SK-N-SH treated with all-trans-retinoic acid at 6 μM for 48 hours (cell line): ENCODE results near the gene NUP133.

Experiments
- ATAC-seq: fragments of 200-7000 bp; cut with Tn5 transposase; 3 replicates; pipeline ENCODE4 v1.9.1; 2020; ENCODE audit warnings: mild to moderate bottlenecking, moderate library complexity
- ARNTL ChIP-seq: fragments of 450-650 bp; formaldehyde crosslinking; IDR thresholded peaks from 2 replicates; pipeline ENCODE4 v1.5.0; 2020; ENCODE audit warnings: low read depth, mild to moderate bottlenecking, moderate library complexity, borderline replicate concordance
- BACH2 ChIP-seq: fragments of 250-450 bp; sonication (Bioruptor Pico); IDR thresholded peaks from 2 replicates; pipeline ENCODE4 v1.9.0; 2021; ENCODE audit warnings: mild to moderate bottlenecking, borderline replicate concordance
- CSDC2 ChIP-seq: fragments of 250-450 bp; sonication (Bioruptor Pico); IDR thresholded peaks from 2 replicates; pipeline ENCODE4 v1.5.0; 2020; ENCODE audit warnings: mild to moderate bottlenecking, moderate library complexity
- ESRRG ChIP-seq: fragments of 250-450 bp; sonication (Bioruptor Pico); IDR thresholded peaks from 2 replicates; pipeline ENCODE4 v1.6.1; 2021; ENCODE audit warnings: mild to moderate bottlenecking
- GLIS3 ChIP-seq: fragments of 250-450 bp; sonication (Bioruptor Pico); IDR thresholded peaks from 2 replicates; pipeline ENCODE4 v1.5.0; 2020; ENCODE audit warnings: mild to moderate bottlenecking, moderate library complexity
- ISL1 ChIP-seq: fragments of 250-450 bp; sonication (Bioruptor Pico); IDR thresholded peaks from 2 replicates; pipeline ENCODE4 v2.1.2; 2022; ENCODE audit warnings: mild to moderate bottlenecking, moderate library complexity
- OSR1 ChIP-seq: fragments of 250-450 bp; sonication (Bioruptor Pico); IDR thresholded peaks from 2 replicates; pipeline ENCODE4 v1.8.0; 2022; ENCODE audit warnings: moderate library complexity, mild to moderate bottlenecking, inconsistent platforms
- PPARA ChIP-seq: fragments of 250-450 bp; sonication (Bioruptor Pico); IDR thresholded peaks from 2 replicates; pipeline ENCODE4 v1.5.0; 2020; ENCODE audit warnings: mild to moderate bottlenecking, borderline replicate concordance
- RARB ChIP-seq: fragments of 250-450 bp; sonication (Bioruptor Pico); IDR thresholded peaks from 2 replicates; pipeline ENCODE4 v1.8.0; 2021; ENCODE audit warnings: mild to moderate bottlenecking, moderate library complexity
- SNAI2 ChIP-seq: fragments of 250-450 bp; sonication (Bioruptor Pico); IDR thresholded peaks from 2 replicates; pipeline ENCODE4 v1.5.0; 2020; ENCODE audit warnings: mild to moderate bottlenecking, moderate library complexity
- TCF4 ChIP-seq: fragments of 250-450 bp; sonication (Bioruptor Pico); IDR thresholded peaks from 2 replicates; pipeline ENCODE4 v1.8.0; 2021; ENCODE audit warnings: mild to moderate bottlenecking, moderate library complexity, borderline replicate concordance
- TOX ChIP-seq: fragments of 250-450 bp; sonication (Bioruptor Pico); IDR thresholded peaks from 2 replicates; pipeline ENCODE4 v1.8.0; 2021; ENCODE audit warnings: mild to moderate bottlenecking, moderate library complexity, borderline replicate concordance
- ZC3H10 ChIP-seq: fragments of 250-450 bp; sonication (Bioruptor Pico); IDR thresholded peaks from 2 replicates; pipeline ENCODE4 v1.5.1; 2021; ENCODE audit warnings: mild to moderate bottlenecking, moderate library complexity
- ZFP3 ChIP-seq: fragments of 250-450 bp; sonication (Bioruptor Pico); IDR thresholded peaks from 2 replicates; pipeline ENCODE4 v1.5.0; 2020; ENCODE audit warnings: mild to moderate bottlenecking, moderate library complexity
- ZNF565 ChIP-seq: fragments of 450-650 bp; formaldehyde crosslinking; conservative IDR thresholded peaks from 2 replicates; pipeline ENCODE4 v1.5.0; 2020; ENCODE audit warnings: low read depth, mild to moderate bottlenecking, moderate library complexity
- ZNF70 ChIP-seq: fragments of 450-650 bp; formaldehyde crosslinking; IDR thresholded peaks from 2 replicates; pipeline ENCODE4 v1.5.0; 2020; ENCODE audit warnings: mild to moderate bottlenecking, moderate library complexity
- ZNF8 ChIP-seq: fragments of 450-650 bp; formaldehyde crosslinking; IDR thresholded peaks from 2 replicates; pipeline ENCODE4 v1.5.0; 2020; ENCODE audit warnings: mild to moderate bottlenecking, moderate library complexity
- TF ChIP-seq, protein P1 (sequence below): fragments of 250-450 bp; sonication (Bioruptor Pico); IDR thresholded peaks from 2 replicates; pipeline ENCODE4 v1.5.1; 2021; ENCODE audit warnings: mild to moderate bottlenecking, moderate library complexity
- TF ChIP-seq, protein P2 (sequence below): fragments of 250-450 bp; sonication (Bioruptor Pico); IDR thresholded peaks from 2 replicates; pipeline ENCODE4 v1.8.0; 2020; ENCODE audit warnings: mild to moderate bottlenecking, moderate library complexity, borderline replicate concordance
- TF ChIP-seq, protein P3 (sequence below): fragments of 250-450 bp; sonication (Bioruptor Pico); IDR thresholded peaks from 2 replicates; pipeline ENCODE4 v1.5.1; 2020; ENCODE audit warnings: low read depth, mild to moderate bottlenecking, moderate library complexity
- TF ChIP-seq, protein P4 (sequence below): fragments of 250-450 bp; sonication (Bioruptor Pico); IDR thresholded peaks from 2 replicates; pipeline ENCODE4 v1.5.0; 2020; ENCODE audit warnings: mild to moderate bottlenecking, moderate library complexity

NUP133 gene

DNA sequence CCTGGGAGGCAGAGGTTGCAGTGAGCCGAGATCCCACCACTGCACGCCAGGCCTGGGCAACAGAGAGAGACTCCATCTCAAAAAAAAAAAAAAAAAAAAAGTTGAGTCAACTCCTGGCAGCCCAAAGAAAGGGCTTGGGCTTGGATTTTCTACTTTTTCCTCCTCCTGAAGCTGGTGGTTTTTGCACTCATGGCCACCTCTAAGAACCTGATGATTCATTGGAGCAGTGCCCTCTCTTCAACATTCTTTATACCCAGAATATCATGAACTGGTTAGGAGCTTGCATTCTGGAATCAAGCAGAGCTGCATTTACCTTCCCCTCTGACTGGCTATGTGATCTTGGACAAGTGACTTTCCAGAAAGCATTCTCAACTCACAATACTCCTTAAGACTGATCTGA is 70.7 kb downstream of the NUP133 start (continued):
- TF ChIP-seq, protein P1, sequence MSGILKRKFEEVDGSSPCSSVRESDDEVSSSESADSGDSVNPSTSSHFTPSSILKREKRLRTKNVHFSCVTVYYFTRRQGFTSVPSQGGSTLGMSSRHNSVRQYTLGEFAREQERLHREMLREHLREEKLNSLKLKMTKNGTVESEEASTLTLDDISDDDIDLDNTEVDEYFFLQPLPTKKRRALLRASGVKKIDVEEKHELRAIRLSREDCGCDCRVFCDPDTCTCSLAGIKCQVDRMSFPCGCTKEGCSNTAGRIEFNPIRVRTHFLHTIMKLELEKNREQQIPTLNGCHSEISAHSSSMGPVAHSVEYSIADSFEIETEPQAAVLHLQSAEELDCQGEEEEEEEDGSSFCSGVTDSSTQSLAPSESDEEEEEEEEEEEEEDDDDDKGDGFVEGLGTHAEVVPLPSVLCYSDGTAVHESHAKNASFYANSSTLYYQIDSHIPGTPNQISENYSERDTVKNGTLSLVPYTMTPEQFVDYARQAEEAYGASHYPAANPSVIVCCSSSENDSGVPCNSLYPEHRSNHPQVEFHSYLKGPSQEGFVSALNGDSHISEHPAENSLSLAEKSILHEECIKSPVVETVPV (CRISPR knock-in tag): no peak
- TF ChIP-seq, all 23 proteins: peak for 0

DNA sequence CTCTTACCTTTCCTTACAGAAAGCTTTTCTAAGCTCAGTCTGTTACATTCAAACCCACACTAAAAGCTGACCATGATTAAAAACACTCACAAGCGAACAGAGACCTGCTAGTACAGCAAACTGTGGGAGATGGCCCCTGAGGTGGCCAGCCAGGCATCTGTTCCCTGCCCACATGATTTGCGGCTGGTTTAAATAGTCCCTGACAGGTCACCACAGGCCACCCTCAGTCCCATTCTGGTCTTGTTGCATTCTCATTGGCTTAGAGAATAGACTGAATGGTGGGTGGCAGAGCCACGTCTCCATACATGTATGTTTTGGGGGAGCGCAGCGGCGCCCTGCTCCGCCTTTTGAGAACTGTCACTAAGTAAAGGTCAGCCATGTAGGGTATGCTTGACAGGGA is 71.9 kb downstream of the NUP133 start:
- ATAC-seq: no peak; the same call in 2 of the 3 replicates

DNA sequence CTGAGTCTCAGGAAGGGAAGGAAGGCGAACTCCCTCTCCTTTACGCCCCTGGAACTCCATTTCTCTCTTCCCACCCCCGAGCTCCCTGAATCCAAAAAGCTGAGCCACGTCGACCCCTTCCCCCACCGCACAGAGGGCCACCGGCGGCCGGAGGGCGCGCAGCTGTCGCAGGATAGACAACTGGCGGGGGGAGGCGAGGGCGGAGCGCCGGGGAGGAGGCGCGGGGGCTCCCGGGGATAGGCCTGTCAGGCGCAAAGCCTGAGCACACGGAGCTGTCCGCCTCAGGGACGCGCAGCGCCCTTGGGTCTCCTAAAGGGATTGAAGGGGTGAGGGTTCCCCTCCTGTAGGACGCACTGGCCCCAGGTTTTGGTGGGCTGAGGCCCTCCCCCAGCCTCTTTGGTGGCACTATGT is 73.5 kb downstream of the NUP133 start:
- peak; percentile 27 for ATAC-seq
- TF ChIP-seq, protein P2, sequence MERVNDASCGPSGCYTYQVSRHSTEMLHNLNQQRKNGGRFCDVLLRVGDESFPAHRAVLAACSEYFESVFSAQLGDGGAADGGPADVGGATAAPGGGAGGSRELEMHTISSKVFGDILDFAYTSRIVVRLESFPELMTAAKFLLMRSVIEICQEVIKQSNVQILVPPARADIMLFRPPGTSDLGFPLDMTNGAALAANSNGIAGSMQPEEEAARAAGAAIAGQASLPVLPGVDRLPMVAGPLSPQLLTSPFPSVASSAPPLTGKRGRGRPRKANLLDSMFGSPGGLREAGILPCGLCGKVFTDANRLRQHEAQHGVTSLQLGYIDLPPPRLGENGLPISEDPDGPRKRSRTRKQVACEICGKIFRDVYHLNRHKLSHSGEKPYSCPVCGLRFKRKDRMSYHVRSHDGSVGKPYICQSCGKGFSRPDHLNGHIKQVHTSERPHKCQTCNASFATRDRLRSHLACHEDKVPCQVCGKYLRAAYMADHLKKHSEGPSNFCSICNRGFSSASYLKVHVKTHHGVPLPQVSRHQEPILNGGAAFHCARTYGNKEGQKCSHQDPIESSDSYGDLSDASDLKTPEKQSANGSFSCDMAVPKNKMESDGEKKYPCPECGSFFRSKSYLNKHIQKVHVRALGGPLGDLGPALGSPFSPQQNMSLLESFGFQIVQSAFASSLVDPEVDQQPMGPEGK: no peak
- TF ChIP-seq, protein P3, sequence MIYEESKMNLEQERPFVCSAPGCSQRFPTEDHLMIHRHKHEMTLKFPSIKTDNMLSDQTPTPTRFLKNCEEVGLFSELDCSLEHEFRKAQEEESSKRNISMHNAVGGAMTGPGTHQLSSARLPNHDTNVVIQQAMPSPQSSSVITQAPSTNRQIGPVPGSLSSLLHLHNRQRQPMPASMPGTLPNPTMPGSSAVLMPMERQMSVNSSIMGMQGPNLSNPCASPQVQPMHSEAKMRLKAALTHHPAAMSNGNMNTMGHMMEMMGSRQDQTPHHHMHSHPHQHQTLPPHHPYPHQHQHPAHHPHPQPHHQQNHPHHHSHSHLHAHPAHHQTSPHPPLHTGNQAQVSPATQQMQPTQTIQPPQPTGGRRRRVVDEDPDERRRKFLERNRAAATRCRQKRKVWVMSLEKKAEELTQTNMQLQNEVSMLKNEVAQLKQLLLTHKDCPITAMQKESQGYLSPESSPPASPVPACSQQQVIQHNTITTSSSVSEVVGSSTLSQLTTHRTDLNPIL (CRISPR knock-in tag): no peak
- no peak for TF ChIP-seq ISL1 (CRISPR knock-in tag)
- TF ChIP-seq ZC3H10: no peak
- TF ChIP-seq BACH2 (CRISPR knock-in tag): no peak
- no peak for TF ChIP-seq OSR1 (CRISPR knock-in tag)
- no peak for TF ChIP-seq ESRRG (CRISPR knock-in tag)
- no peak for TF ChIP-seq ARNTL (CRISPR knock-in tag)
- TF ChIP-seq ZNF70 (CRISPR knock-in tag): no peak
- TF ChIP-seq, protein P1 (CRISPR knock-in tag): no peak
- TF ChIP-seq RARB: no peak
- no peak for TF ChIP-seq PPARA (CRISPR knock-in tag)
- no peak for TF ChIP-seq GLIS3 (CRISPR knock-in tag)
- TF ChIP-seq ZNF8 (CRISPR knock-in tag): no peak
- TF ChIP-seq SNAI2: no peak
- no peak for TF ChIP-seq TOX (CRISPR knock-in tag)
- TF ChIP-seq ZNF565: no peak
- no peak for TF ChIP-seq TCF4
- TF ChIP-seq, protein P4, sequence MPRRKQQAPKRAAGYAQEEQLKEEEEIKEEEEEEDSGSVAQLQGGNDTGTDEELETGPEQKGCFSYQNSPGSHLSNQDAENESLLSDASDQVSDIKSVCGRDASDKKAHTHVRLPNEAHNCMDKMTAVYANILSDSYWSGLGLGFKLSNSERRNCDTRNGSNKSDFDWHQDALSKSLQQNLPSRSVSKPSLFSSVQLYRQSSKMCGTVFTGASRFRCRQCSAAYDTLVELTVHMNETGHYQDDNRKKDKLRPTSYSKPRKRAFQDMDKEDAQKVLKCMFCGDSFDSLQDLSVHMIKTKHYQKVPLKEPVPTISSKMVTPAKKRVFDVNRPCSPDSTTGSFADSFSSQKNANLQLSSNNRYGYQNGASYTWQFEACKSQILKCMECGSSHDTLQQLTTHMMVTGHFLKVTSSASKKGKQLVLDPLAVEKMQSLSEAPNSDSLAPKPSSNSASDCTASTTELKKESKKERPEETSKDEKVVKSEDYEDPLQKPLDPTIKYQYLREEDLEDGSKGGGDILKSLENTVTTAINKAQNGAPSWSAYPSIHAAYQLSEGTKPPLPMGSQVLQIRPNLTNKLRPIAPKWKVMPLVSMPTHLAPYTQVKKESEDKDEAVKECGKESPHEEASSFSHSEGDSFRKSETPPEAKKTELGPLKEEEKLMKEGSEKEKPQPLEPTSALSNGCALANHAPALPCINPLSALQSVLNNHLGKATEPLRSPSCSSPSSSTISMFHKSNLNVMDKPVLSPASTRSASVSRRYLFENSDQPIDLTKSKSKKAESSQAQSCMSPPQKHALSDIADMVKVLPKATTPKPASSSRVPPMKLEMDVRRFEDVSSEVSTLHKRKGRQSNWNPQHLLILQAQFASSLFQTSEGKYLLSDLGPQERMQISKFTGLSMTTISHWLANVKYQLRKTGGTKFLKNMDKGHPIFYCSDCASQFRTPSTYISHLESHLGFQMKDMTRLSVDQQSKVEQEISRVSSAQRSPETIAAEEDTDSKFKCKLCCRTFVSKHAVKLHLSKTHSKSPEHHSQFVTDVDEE (CRISPR knock-in tag): no peak

More for the DNA sequence above, 71.9 kb downstream of the NUP133 start:
- TF ChIP-seq ARNTL (CRISPR knock-in tag) (no peak), PPARA (CRISPR knock-in tag) (no peak), BACH2 (CRISPR knock-in tag) (no peak), ZNF8 (CRISPR knock-in tag) (no peak), CSDC2 (no peak), SNAI2 (no peak), ZFP3 (CRISPR knock-in tag) (no peak), ESRRG (CRISPR knock-in tag) (no peak), OSR1 (CRISPR knock-in tag) (no peak), ISL1 (CRISPR knock-in tag) (no peak), RARB (no peak), ZNF565 (no peak), TCF4 (no peak)
- TF ChIP-seq, protein P1 (CRISPR knock-in tag): no peak
- TF ChIP-seq, protein P2: no peak
